Gastrocnemius medialis (tissue), 4 donors: ENCODE data around the gene DTNB.

Experiments
- CTCF ChIP-seq, 5 experiments: fragments of 450-650 bp in 3 of 5; fragments of 200-600 bp in 2 of 5; sonication (generic) in 2 of 5; IDR thresholded peaks in 4 of 5; conservative IDR thresholded peaks in 1 of 5; 1 replicate in 4 of 5; 2 replicates in 1 of 5; pipeline ENCODE4 v1.5.1; 2016 to 2019; ENCODE audit warnings: antibody characterized with exemption in 5 of 5, mild to moderate bottlenecking in 3 of 5, moderate library complexity in 3 of 5
- POLR2A ChIP-seq, 2 donors: fragments of 450-650 bp; IDR thresholded peaks; one replicate each; pipeline ENCODE4 v1.6.1; 2017; ENCODE audit warnings: antibody characterized with exemption in 2 of 2, mild to moderate bottlenecking in 2 of 2, moderate library complexity in 2 of 2

- TF ChIP-seq POLR2A (IDR thresholded peaks at IDR 0.05) (no peak), CTCF (IDR thresholded peaks at IDR 0.05 in 4 of 5, conservative IDR thresholded peaks at IDR 0.05 in 1 of 5) (no peak)
Observed at GRCh38 chr2:25331686-25332365, 341.6 kb downstream of the DTNB start.
